Endothelial cell of umbilical vein (primary cell): ENCODE results near the gene EPB41L2.

Experiments
- FOS ChIP-seq: IDR thresholded peaks from 2 replicates; pipeline ENCODE4 v1.6.1; 2011; ENCODE audit warnings: mild to moderate bottlenecking, low read length, moderate library complexity, borderline replicate concordance; ENCODE audit not compliant: insufficient read depth
- POLR2A ChIP-seq: IDR thresholded peaks from 2 replicates; pipeline ENCODE4 v1.6.1; 2012; ENCODE audit warnings: low read depth, mild to moderate bottlenecking, control low read depth, low read length
- TF ChIP-seq, protein P1 (sequence below): IDR thresholded peaks from 2 replicates; pipeline ENCODE4 v1.6.1; 2011; ENCODE audit not compliant: insufficient read depth, insufficient read length
- TF ChIP-seq, protein P2 (sequence below), 2 donors: IDR thresholded peaks; 1 replicate in 1 of 2; 2 replicates in 1 of 2; pipeline ENCODE4 v1.5.1; 2011; ENCODE audit warnings: low read length in 2 of 2, mild to moderate bottlenecking in 2 of 2, moderate library complexity in 2 of 2, control low read depth in 1 of 2, inconsistent platforms in 1 of 2, low read depth in 1 of 2; ENCODE audit not compliant: insufficient read depth in 1 of 2; ENCODE audit errors: extremely low read depth in 1 of 2

DNA sequence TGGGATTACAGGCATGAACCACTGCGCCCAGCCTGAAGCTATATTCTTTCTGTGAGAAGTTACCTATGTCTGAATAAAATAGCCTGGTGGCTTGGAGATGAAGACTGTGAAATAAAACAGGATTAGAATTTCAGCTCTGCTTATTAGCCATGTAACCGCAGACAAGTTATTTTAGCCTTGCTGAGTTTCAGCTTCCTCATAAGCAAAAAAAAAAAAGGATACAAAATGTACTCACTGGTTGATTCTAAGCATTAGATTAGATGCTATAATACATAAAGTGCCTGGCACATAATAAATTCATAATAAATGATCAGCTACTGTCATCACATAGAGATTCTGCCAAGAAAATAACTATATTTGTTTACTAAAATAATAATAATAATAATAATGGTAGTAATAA lies 98.8 kb downstream of the EPB41L2 start:
- no peak for TF ChIP-seq FOS
- TF ChIP-seq, protein P1, sequence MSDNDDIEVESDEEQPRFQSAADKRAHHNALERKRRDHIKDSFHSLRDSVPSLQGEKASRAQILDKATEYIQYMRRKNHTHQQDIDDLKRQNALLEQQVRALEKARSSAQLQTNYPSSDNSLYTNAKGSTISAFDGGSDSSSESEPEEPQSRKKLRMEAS = no peak
- TF ChIP-seq, protein P2, sequence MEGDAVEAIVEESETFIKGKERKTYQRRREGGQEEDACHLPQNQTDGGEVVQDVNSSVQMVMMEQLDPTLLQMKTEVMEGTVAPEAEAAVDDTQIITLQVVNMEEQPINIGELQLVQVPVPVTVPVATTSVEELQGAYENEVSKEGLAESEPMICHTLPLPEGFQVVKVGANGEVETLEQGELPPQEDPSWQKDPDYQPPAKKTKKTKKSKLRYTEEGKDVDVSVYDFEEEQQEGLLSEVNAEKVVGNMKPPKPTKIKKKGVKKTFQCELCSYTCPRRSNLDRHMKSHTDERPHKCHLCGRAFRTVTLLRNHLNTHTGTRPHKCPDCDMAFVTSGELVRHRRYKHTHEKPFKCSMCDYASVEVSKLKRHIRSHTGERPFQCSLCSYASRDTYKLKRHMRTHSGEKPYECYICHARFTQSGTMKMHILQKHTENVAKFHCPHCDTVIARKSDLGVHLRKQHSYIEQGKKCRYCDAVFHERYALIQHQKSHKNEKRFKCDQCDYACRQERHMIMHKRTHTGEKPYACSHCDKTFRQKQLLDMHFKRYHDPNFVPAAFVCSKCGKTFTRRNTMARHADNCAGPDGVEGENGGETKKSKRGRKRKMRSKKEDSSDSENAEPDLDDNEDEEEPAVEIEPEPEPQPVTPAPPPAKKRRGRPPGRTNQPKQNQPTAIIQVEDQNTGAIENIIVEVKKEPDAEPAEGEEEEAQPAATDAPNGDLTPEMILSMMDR (IDR thresholded peaks at IDR 0.05; ENCODE audit: extremely low read depth in 1 of 2, insufficient read depth in 1 of 2, low read depth in 1 of 2, low read length in 2 of 2) = no peak
- TF ChIP-seq POLR2A = no peak
